Spleen (tissue), 7 donors: ENCODE measurements around the gene CENPS.

Experiments used
- POLR2AphosphoS5 ChIP-seq, 3 donors: sonication (generic); formaldehyde crosslinking; IDR thresholded peaks; one replicate each; pipeline ENCODE4 v1.5.1; 2017; ENCODE audit warnings: antibody characterized with exemption in 3 of 3
- TF ChIP-seq, protein P1 (sequence below), 11 experiments: fragments of 200-600 bp in 7 of 11; fragments of 450-650 bp in 4 of 11; sonication (generic) in 4 of 11; IDR thresholded peaks in 8 of 11; conservative IDR thresholded peaks in 3 of 11; 1 replicate in 7 of 11; 2 replicates in 4 of 11; pipeline versions ENCODE4 v1.4.0 to v1.8.0; 2016 to 2021; ENCODE audit warnings: antibody characterized with exemption in 11 of 11, inconsistent platforms in 4 of 11, mild to moderate bottlenecking in 1 of 11
- donor health status: DM: no; HTN: no; CAD: no; lungs with moderate emphysema.
- donor health status: DM: no; HTN: no; CAD: no.
- donor health status: DM: no; HTN: no; CAD: no.

DNA sequence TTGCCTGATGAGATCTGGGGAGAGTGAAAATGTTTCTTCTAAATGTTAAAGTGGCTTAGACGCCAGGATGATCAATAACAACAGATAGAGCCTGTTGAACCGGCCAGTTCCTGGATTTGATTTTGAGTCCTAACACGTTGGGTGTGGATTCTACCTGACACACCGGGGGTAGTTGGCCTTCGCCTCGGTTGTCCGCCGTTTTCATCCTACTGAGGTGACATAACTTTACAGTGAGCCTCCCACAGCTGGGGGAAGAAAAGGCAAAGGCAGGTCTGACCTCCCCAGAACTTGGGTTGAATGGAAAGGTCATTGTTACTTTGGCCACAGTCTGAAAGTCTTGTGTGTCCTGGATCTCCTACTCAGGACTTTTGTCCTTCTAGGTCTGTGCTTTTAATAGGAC is 30.2 kb upstream of the CENPS start:
- TF ChIP-seq POLR2AphosphoS5 (IDR thresholded peaks at IDR 0.05): no peak
- TF ChIP-seq, protein P1, sequence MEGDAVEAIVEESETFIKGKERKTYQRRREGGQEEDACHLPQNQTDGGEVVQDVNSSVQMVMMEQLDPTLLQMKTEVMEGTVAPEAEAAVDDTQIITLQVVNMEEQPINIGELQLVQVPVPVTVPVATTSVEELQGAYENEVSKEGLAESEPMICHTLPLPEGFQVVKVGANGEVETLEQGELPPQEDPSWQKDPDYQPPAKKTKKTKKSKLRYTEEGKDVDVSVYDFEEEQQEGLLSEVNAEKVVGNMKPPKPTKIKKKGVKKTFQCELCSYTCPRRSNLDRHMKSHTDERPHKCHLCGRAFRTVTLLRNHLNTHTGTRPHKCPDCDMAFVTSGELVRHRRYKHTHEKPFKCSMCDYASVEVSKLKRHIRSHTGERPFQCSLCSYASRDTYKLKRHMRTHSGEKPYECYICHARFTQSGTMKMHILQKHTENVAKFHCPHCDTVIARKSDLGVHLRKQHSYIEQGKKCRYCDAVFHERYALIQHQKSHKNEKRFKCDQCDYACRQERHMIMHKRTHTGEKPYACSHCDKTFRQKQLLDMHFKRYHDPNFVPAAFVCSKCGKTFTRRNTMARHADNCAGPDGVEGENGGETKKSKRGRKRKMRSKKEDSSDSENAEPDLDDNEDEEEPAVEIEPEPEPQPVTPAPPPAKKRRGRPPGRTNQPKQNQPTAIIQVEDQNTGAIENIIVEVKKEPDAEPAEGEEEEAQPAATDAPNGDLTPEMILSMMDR (IDR thresholded peaks at IDR 0.05 in 8 of 11, conservative IDR thresholded peaks at IDR 0.05 in 3 of 11): no peak
